SJSA1 (cell line): ENCODE data around the gene TSPYL4. TPM values are rescaled to one million over a fixed set of nuclear protein-coding genes. Genes with fewer than 3 reads are reported as not detected.
A peak's percentile ranks its signal among the peaks of the same experiment; 100 is the strongest.

Experiments used
- DNase-seq, 2 experiments: peaks; one replicate each; pipeline ENCODE4 v3.0.0-alpha.2; 2015 to 2020; ENCODE audit warnings: low spot score in 2 of 2, low read depth in 1 of 2
- H3K27ac ChIP-seq: fragments of 250-450 bp; sonication (Bioruptor Pico); 2 replicates; pipeline ENCODE4 v1.5.1; 2020; ENCODE audit warnings: mild to moderate bottlenecking, moderate library complexity
- H3K27me3 ChIP-seq: fragments of 250-450 bp; sonication (Bioruptor Pico); replicated peaks from 2 replicates; pipeline ENCODE4 v1.5.1; 2020; ENCODE audit warnings: mild to moderate bottlenecking, moderate library complexity
- H3K36me3 ChIP-seq: fragments of 250-450 bp; sonication (Bioruptor Pico); 2 replicates; pipeline ENCODE4 v1.5.1; 2020; ENCODE audit warnings: mild to moderate bottlenecking
- H3K4me1 ChIP-seq: fragments of 250-450 bp; sonication (Bioruptor Pico); replicated peaks from 2 replicates; pipeline ENCODE4 v1.6.1; 2021; ENCODE audit warnings: mild to moderate bottlenecking
- H3K4me3 ChIP-seq: fragments of 250-450 bp; sonication (Bioruptor Pico); 2 replicates; pipeline ENCODE4 v1.5.1; 2020; ENCODE audit warnings: mild to moderate bottlenecking
- H3K9me3 ChIP-seq: fragments of 250-450 bp; sonication (Bioruptor Pico); replicated peaks from 2 replicates; pipeline ENCODE4 v1.5.1; 2020; ENCODE audit warnings: mild to moderate bottlenecking
- total RNA-seq: library from RNA; depleted of rRNA; stranded (reverse); fragments of >200 nt; shearing (Covaris generic); gene quantifications from 2 replicates; pipeline ENCODE4 v1.2.3, GENCODE V29; 2014

The TSPYL4 gene
- total RNA-seq, 1 experiment from 2014 or later, result 23.1 TPM

GRCh38 chr6:116234689-116235088 is 19.2 kb downstream of the TSPYL4 start:
- H3K4me1 ChIP-seq, result no peaks in the 10 kb centered on the region
- H3K9me3 ChIP-seq, result no peaks in the 10 kb centered on the region
- no peak for DNase-seq
- no peak overlapping the region for H3K4me3 ChIP-seq
- no peak overlapping the region for H3K27ac ChIP-seq
- no peaks in the 10 kb centered on the region for H3K36me3 ChIP-seq
- H3K27me3 ChIP-seq, result no peaks in the 10 kb centered on the region

- Histone ChIP-seq H3K9me3 (no peaks in the 10 kb centered on the region), H3K36me3 (no peaks in the 10 kb centered on the region), H3K27me3 (no peaks in the 10 kb centered on the region), H3K27ac (no peak overlapping the region), H3K4me3 (no peak overlapping the region), H3K4me1 (no peaks in the 10 kb centered on the region)
- DNase-seq, result peak in 1 of 2 experiments; percentile 56
Observed at GRCh38 chr6:116229287-116229913, 24.5 kb downstream of the TSPYL4 start.

DNA sequence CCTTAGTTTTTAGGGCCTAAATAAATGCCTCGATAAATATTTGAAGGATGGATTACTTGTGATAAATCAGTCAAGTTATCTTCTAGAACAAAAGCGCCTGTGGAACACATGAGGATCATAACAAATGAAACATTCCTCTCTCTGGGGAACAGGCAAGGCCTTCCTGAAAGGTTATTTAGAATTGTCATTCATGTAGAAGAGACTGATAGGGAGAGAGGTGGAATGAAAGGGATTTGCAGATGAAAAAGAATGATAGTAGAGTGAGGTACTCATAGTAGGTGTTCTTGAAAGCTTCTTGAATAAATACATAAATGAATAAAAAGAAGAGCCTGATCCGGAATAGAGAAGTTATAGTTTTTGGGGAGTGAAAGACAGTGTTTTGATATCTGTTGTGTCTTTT is 30.5 kb downstream of the TSPYL4 start:
- no peaks in the 10 kb centered on the region for H3K36me3 ChIP-seq
- peaks cover 5% of the 10 kb centered on the region for H3K4me1 ChIP-seq
- no peak overlapping the region for H3K4me3 ChIP-seq
- H3K9me3 ChIP-seq, result no peaks in the 10 kb centered on the region
- H3K27me3 ChIP-seq, result no peaks in the 10 kb centered on the region
- DNase-seq, result no peak
- H3K27ac ChIP-seq, result no peak overlapping the region

GRCh38 chr6:116221911-116222310 is 32.0 kb downstream of the TSPYL4 start:
- Histone ChIP-seq H3K9me3 (no peaks in the 10 kb centered on the region), H3K4me1 (peaks cover 5% of the 10 kb centered on the region), H3K27me3 (no peaks in the 10 kb centered on the region), H3K27ac (no peak overlapping the region), H3K4me3 (no peak overlapping the region), H3K36me3 (no peaks in the 10 kb centered on the region)
- no peak for DNase-seq

DNA sequence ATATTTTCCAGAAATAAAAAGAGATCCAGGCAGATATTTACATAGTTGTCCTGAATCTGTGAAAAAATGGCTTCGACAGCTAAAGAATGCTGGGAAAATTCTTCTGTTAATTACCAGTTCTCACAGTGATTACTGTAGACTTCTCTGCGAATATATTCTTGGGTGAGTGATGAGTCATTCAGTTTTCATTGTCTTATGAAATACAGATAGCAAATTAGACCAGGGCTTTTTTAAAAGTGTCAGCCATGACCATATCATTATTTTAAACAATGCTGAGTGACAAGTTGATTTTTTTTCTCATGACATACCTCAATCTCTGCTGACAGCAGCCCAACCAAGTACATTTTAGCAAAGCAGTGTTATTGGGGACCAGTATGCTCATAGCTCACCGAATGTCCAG is 32.8 kb downstream of the TSPYL4 start:
- Histone ChIP-seq H3K9me3 (no peaks in the 10 kb centered on the region), H3K27me3 (no peaks in the 10 kb centered on the region), H3K4me3 (no peak overlapping the region), H3K27ac (no peak overlapping the region), H3K36me3 (no peaks in the 10 kb centered on the region), H3K4me1 (peaks cover 5% of the 10 kb centered on the region)
- no peak for DNase-seq

DNA sequence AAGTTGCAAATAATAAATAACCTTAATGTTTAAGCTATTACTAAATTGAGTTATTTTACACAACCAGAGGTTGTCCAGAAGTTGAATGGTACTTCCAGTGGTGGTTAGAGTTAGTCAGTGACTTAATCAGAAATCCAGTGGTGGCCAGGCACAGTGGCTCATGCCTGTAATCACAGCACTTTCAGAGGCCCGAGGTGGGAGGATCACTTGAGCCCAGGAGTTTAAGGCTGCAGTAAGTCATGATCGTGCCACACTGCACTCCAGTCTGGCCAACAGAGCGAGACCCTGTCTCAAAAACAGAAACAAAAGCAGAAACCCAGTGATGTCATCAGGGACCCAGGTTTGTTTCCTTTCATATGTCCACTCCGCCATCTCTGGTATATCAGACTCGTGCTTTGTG is 35.0 kb downstream of the TSPYL4 start:
- DNase-seq, result no peak
- Histone ChIP-seq H3K36me3 (no peaks in the 10 kb centered on the region), H3K27ac (no peak overlapping the region), H3K9me3 (no peaks in the 10 kb centered on the region), H3K4me1 (peaks cover 5% of the 10 kb centered on the region), H3K27me3 (no peaks in the 10 kb centered on the region), H3K4me3 (no peak overlapping the region)

DNA sequence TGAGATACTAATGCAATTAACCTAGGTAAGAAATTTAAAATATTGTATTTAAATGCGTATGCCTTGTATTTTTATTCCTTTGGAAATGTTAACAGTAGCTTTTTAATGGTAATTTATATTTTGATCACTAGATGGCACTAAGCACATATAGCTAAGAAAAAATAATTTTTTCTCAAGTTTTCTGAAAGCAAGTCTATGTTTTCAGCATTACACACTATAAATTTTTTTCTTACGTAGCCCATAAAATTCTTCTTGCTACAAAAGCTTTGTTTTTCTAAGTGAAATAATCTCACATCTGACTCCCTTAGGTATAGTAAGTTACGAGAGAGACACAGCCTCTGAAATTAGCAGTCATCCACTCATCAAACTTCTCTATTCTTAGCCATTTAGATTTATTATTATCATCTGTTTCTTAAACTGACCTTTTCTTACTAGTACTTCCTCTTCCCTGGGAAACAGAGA is 35.7 kb downstream of the TSPYL4 start:
- no peak for DNase-seq
- no peaks in the 10 kb centered on the region for H3K9me3 ChIP-seq
- H3K4me1 ChIP-seq, result peaks cover 5% of the 10 kb centered on the region
- no peak overlapping the region for H3K27ac ChIP-seq
- H3K27me3 ChIP-seq, result no peaks in the 10 kb centered on the region
- H3K4me3 ChIP-seq, result no peak overlapping the region
- H3K36me3 ChIP-seq, result no peaks in the 10 kb centered on the region

DNA sequence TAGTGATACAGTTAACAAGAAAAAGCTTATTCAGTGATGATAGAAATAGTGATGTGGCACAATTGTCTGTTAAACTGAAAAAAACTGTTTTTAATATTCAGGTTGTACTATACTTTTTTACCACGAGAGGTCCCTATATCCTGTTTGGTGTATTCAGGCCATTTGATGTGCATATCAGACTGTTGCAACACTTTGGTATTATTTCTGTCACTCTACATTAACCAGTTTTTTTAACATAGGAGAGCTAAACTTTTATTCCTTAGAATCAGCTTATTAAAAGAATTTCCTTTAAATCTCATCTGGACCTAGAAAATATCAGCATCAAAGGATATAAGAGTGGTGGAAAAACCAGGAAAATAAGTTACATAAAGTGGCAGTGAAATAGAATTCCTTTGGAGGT is 36.8 kb downstream of the TSPYL4 start:
- Histone ChIP-seq H3K27ac (no peak overlapping the region), H3K4me1 (peaks cover 5% of the 10 kb centered on the region), H3K4me3 (no peak overlapping the region), H3K27me3 (no peaks in the 10 kb centered on the region), H3K9me3 (no peaks in the 10 kb centered on the region), H3K36me3 (no peaks in the 10 kb centered on the region)
- peak in 1 of 2 experiments; percentile 37 for DNase-seq

DNA sequence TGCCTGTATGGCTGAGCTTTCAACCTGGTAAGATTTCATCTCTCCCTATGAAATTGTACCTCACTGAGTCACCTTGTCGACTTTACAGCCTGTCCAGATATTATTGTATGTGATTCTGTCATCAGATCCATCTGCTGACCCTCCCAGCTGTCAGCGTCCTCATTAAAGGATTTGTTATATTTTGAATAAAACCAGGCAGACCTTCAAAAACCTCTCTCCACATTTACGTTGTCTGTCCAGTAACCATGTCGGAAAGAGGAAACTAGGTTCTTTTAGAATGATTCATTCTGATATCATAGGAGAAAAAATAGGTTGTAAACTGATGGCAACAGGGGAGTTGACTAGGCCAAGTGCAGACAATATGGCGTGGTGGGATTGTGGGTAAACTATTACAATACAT is 38.5 kb downstream of the TSPYL4 start:
- Histone ChIP-seq H3K27me3 (no peaks in the 10 kb centered on the region), H3K36me3 (no peaks in the 10 kb centered on the region), H3K4me3 (no peak overlapping the region), H3K4me1 (peaks cover 3% of the 10 kb centered on the region), H3K27ac (no peak overlapping the region), H3K9me3 (no peaks in the 10 kb centered on the region)
- no peak for DNase-seq

DNA sequence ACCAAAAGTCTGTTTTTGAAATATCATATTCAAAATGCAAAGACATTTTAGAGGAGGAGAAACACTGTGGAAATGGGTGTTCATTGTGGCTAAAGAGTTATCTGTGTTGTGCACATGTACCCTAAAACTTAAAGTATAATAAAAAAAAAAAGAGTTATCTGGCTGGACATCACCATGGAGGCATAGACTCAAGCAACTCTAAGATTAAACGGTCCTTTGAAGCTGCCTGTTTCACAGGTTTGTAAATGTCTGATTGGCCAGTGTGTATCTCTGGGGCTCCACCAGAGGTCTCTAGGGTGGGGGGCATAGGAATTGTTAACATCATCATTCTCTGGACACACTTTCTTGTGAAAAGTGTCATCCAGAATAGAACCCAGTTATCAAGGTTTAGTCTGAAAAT is 39.2 kb downstream of the TSPYL4 start:
- Histone ChIP-seq H3K27ac (no peak overlapping the region), H3K4me1 (no peaks in the 10 kb centered on the region), H3K9me3 (no peaks in the 10 kb centered on the region), H3K27me3 (no peaks in the 10 kb centered on the region), H3K4me3 (no peak overlapping the region), H3K36me3 (no peaks in the 10 kb centered on the region)
- DNase-seq, result no peak

DNA sequence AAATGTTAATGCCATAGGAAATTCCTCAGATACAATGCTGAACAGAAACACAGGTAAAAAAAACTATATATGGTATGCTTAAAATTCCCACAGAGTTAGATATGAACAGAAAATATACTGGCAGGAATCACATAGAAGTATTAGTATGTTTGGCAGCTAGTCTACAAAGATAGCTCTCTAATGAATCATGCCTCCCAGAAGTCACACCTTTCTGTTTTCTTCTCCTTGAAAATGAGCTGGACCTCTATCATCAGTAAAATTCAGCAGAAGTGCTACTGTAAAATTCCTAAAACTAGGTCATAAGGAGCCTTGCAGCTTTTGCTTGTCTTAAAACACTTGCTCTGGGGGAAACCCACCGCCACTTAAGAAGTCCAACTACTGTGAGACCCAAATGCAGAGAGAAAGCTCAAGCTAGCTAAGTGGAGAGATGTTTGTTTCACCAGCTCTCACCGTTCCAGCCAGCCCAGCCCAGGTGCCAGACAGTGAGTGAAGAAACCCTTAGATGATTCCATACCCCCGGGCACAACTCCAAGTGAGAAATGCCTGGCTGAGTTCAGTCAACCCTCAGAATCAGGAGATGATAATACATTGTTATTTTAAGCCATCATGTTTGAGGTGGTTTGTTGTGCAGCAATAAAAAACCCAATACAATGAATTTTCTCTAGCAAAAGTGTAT is 43.0 kb downstream of the TSPYL4 start:
- no peak for DNase-seq
- Histone ChIP-seq H3K36me3 (no peaks in the 10 kb centered on the region), H3K27me3 (no peaks in the 10 kb centered on the region), H3K9me3 (no peaks in the 10 kb centered on the region), H3K27ac (no peak overlapping the region), H3K4me3 (no peak overlapping the region), H3K4me1 (no peaks in the 10 kb centered on the region)

DNA sequence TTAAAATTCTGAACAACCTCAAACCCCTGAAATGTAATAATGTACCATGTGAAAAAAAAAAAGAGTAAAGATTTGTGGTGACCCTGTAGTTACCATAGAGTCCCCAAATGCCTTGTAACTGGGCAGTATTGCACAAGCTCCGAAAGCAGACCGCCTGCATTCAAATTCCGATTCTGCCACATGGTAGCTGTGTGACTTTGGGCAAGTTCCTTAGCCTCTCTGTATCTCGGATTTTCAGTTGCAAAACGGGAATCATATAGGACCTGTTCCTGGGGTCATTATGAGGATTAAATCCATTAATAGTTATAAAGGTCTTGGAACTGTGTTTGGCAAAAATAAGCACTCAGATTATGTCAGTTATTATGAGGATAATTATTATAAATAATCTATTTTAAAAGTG is 43.6 kb downstream of the TSPYL4 start:
- no peaks in the 10 kb centered on the region for H3K27me3 ChIP-seq
- H3K4me1 ChIP-seq, result no peaks in the 10 kb centered on the region
- DNase-seq, result no peak
- no peaks in the 10 kb centered on the region for H3K9me3 ChIP-seq
- H3K4me3 ChIP-seq, result no peak overlapping the region
- no peak overlapping the region for H3K27ac ChIP-seq
- H3K36me3 ChIP-seq, result no peaks in the 10 kb centered on the region

DNA sequence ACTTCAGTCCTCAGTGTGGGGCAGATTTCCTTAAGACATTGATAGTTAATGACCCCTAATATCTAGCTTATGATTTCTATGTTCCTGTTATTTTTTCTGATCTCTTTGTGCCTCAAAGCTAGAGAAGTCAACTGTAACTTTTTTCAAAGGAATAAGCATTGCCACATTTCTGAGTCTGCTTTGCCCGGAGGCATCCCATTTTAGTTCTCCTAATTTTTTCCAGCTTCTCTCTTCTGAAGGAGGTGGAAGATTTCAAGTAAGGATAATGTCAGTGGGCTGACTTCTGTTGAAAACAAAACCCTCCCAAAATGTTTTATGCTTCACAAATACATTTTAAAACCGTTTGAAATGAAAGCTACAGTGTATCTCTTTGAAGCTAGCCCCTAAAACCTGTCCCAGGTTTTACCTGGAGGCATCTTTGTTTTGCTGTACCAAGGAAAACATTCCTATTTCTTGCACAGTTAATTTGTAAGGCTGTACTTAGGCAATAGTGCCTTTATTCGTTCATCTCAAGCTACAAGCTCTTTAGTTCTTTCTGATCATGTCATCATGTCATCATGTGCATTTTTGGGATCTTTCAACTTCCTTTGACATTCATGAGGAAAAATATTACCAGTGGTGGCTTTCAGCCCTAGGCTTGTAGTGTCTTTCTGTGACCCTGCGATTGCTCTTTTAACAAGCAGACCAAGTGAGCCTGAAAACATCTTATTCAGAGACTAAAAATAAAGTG is 45.7 kb downstream of the TSPYL4 start:
- Histone ChIP-seq H3K27me3 (no peaks in the 10 kb centered on the region), H3K4me3 (no peak overlapping the region), H3K27ac (no peak overlapping the region), H3K9me3 (no peaks in the 10 kb centered on the region), H3K4me1 (no peaks in the 10 kb centered on the region), H3K36me3 (no peaks in the 10 kb centered on the region)
- no peak for DNase-seq

- DNase-seq, result no peak
- no peaks in the 10 kb centered on the region for H3K27me3 ChIP-seq
- H3K36me3 ChIP-seq, result no peaks in the 10 kb centered on the region
- no peak overlapping the region for H3K27ac ChIP-seq
- no peak overlapping the region for H3K4me3 ChIP-seq
- H3K4me1 ChIP-seq, result no peaks in the 10 kb centered on the region
- no peaks in the 10 kb centered on the region for H3K9me3 ChIP-seq
Observed at GRCh38 chr6:116206231-116206903, 47.5 kb downstream of the TSPYL4 start.
